Measurements from ENCODE around the gene RHBDD3. TPM values are rescaled to one million over a fixed set of nuclear protein-coding genes. Genes with fewer than 3 reads are reported as not detected.

Gene RHBDD3
- total RNA-seq, 3 donors from 2014 or later = 52.0 to 61.0 (median 56.8) TPM

- Mint-ChIP-seq H3K4me1 (ENCODE audit: low read depth) (peaks cover 26% of the 10 kb centered on the region), H3K4me3 (no peak overlapping the region), H3K27me3 (ENCODE audit: low read depth) (peaks cover 48% of the 10 kb centered on the region), H3K9me3 (no peaks in the 10 kb centered on the region), H3K36me3 (ENCODE audit: insufficient read depth) (no peaks in the 10 kb centered on the region)
- DNase-seq (no peak), ATAC-seq (no peak)
Measured at GRCh38 chr22:29309332-29310064, 41.7 kb upstream of the RHBDD3 start.

- peaks cover 19% of the 10 kb centered on the region for H3K4me1 Mint-ChIP-seq (ENCODE audit: low read depth)
- no peak overlapping the region for H3K4me3 Mint-ChIP-seq
- no peaks in the 10 kb centered on the region for H3K9me3 Mint-ChIP-seq
- DNase-seq = no peak
- H3K36me3 Mint-ChIP-seq (ENCODE audit: insufficient read depth) = no peaks in the 10 kb centered on the region
- no peak for ATAC-seq
- peaks cover 45% of the 10 kb centered on the region for H3K27me3 Mint-ChIP-seq (ENCODE audit: low read depth)
Measured at GRCh38 chr22:29308791-29309262, 41.0 kb upstream of the RHBDD3 start.

GRCh38 chr22:29308148-29308790, 40.5 kb upstream of the RHBDD3 start:
- no peak for DNase-seq
- ATAC-seq = no peak
- Mint-ChIP-seq H3K9me3 (no peaks in the 10 kb centered on the region), H3K36me3 (ENCODE audit: insufficient read depth) (no peaks in the 10 kb centered on the region), H3K4me3 (no peak overlapping the region), H3K4me1 (ENCODE audit: low read depth) (peaks cover 17% of the 10 kb centered on the region), H3K27me3 (ENCODE audit: low read depth) (peaks cover 39% of the 10 kb centered on the region)

- ATAC-seq = no peak
- Mint-ChIP-seq H3K4me1 (ENCODE audit: low read depth) (peaks cover 14% of the 10 kb centered on the region), H3K27me3 (ENCODE audit: low read depth) (peaks cover 33% of the 10 kb centered on the region), H3K4me3 (peak overlapping the region; percentile 76), H3K9me3 (no peaks in the 10 kb centered on the region), H3K36me3 (ENCODE audit: insufficient read depth) (no peaks in the 10 kb centered on the region)
- no peak for DNase-seq
Measured at GRCh38 chr22:29307596-29308147, 39.9 kb upstream of the RHBDD3 start.

- no peak for DNase-seq
- ATAC-seq = peak; percentile 49 to 54
- H3K9me3 Mint-ChIP-seq = no peaks in the 10 kb centered on the region
- no peaks in the 10 kb centered on the region for H3K36me3 Mint-ChIP-seq (ENCODE audit: insufficient read depth)
- peak overlapping the region; percentile 76 for H3K4me3 Mint-ChIP-seq
- H3K4me1 Mint-ChIP-seq (ENCODE audit: low read depth) = peaks cover 14% of the 10 kb centered on the region
- peaks cover 26% of the 10 kb centered on the region for H3K27me3 Mint-ChIP-seq (ENCODE audit: low read depth)
Measured at GRCh38 chr22:29306835-29307595, 39.2 kb upstream of the RHBDD3 start.

- Mint-ChIP-seq H3K27me3 (ENCODE audit: low read depth) (peaks cover 25% of the 10 kb centered on the region), H3K9me3 (no peaks in the 10 kb centered on the region), H3K4me1 (ENCODE audit: low read depth) (peaks cover 14% of the 10 kb centered on the region), H3K4me3 (peak within 1 kb of the TSS; percentile 76), H3K36me3 (ENCODE audit: insufficient read depth) (peaks cover 1% of the 10 kb centered on the region)
- peak; percentile 47 to 49 for ATAC-seq
- DNase-seq = no peak
Measured at GRCh38 chr22:29306175-29306834, 38.5 kb upstream of the RHBDD3 start, which contains the start of gene GAS2L1. Gene GAS2L1 (plus strand): TSS chr22:29306650. CDS start chr22:29308106, 1,456 bp downstream.

GRCh38 chr22:29305836-29306174, 38.0 kb upstream of the RHBDD3 start:
- Mint-ChIP-seq H3K4me1 (ENCODE audit: low read depth) (peaks cover 14% of the 10 kb centered on the region), H3K9me3 (no peaks in the 10 kb centered on the region), H3K27me3 (ENCODE audit: low read depth) (peaks cover 21% of the 10 kb centered on the region), H3K36me3 (ENCODE audit: insufficient read depth) (peaks cover 6% of the 10 kb centered on the region), H3K4me3 (peak overlapping the region; percentile 72)
- ATAC-seq (no peak), DNase-seq (no peak)

GRCh38 chr22:29302681-29303465, 35.1 kb upstream of the RHBDD3 start:
- peaks cover 21% of the 10 kb centered on the region for H3K27me3 Mint-ChIP-seq (ENCODE audit: low read depth)
- no peaks in the 10 kb centered on the region for H3K9me3 Mint-ChIP-seq
- peaks cover 5% of the 10 kb centered on the region for H3K4me1 Mint-ChIP-seq (ENCODE audit: low read depth)
- no peak for DNase-seq
- no peak for ATAC-seq
- H3K36me3 Mint-ChIP-seq (ENCODE audit: insufficient read depth) = peaks cover 23% of the 10 kb centered on the region
- no peak overlapping the region for H3K4me3 Mint-ChIP-seq

- Mint-ChIP-seq H3K27me3 (ENCODE audit: low read depth) (peaks cover 21% of the 10 kb centered on the region), H3K9me3 (no peaks in the 10 kb centered on the region), H3K36me3 (ENCODE audit: insufficient read depth) (peaks cover 29% of the 10 kb centered on the region), H3K4me1 (ENCODE audit: low read depth) (peaks cover 3% of the 10 kb centered on the region), H3K4me3 (no peak overlapping the region)
- no peak for ATAC-seq
- no peak for DNase-seq
Measured at GRCh38 chr22:29302402-29302680, 34.6 kb upstream of the RHBDD3 start.

GRCh38 chr22:29301716-29302401, 34.1 kb upstream of the RHBDD3 start:
- peaks cover 2% of the 10 kb centered on the region for H3K4me1 Mint-ChIP-seq (ENCODE audit: low read depth)
- peak in 1 of 2 donors; percentile 6 for ATAC-seq

GRCh38 chr22:29300807-29301601, 33.2 kb upstream of the RHBDD3 start:
- Mint-ChIP-seq H3K27me3 (ENCODE audit: low read depth) (peaks cover 16% of the 10 kb centered on the region), H3K36me3 (ENCODE audit: insufficient read depth) (peaks cover 36% of the 10 kb centered on the region), H3K4me1 (ENCODE audit: low read depth) (peaks cover 2% of the 10 kb centered on the region), H3K9me3 (no peaks in the 10 kb centered on the region), H3K4me3 (no peak overlapping the region)
- ATAC-seq (peak; percentile 13 to 20), DNase-seq (no peak)

More at GRCh38 chr22:29301716-29302401, 34.1 kb upstream of the RHBDD3 start:
- H3K27me3 Mint-ChIP-seq (ENCODE audit: low read depth) = peaks cover 21% of the 10 kb centered on the region
- no peaks in the 10 kb centered on the region for H3K9me3 Mint-ChIP-seq
- no peak overlapping the region for H3K4me3 Mint-ChIP-seq
- no peak for DNase-seq
- H3K36me3 Mint-ChIP-seq (ENCODE audit: insufficient read depth) = peaks cover 33% of the 10 kb centered on the region

GRCh38 chr22:29300467-29300806, 32.7 kb upstream of the RHBDD3 start:
- H3K9me3 Mint-ChIP-seq = no peaks in the 10 kb centered on the region
- H3K4me1 Mint-ChIP-seq (ENCODE audit: low read depth) = no peaks in the 10 kb centered on the region
- DNase-seq = no peak
- peak in 1 of 2 donors; percentile 2 for ATAC-seq
- no peak overlapping the region for H3K4me3 Mint-ChIP-seq
- peaks cover 11% of the 10 kb centered on the region for H3K27me3 Mint-ChIP-seq (ENCODE audit: low read depth)
- H3K36me3 Mint-ChIP-seq (ENCODE audit: insufficient read depth) = peaks cover 42% of the 10 kb centered on the region

Measured in activated T-cell treated with anti-CD3 and anti-CD28 coated beads, Interleukin-2, amount 50 U/mL, for 4 hours (primary cell).